Stomach (tissue), 9 donors: Measurements from ENCODE around the gene CASR. TPM values are rescaled to one million over a fixed set of nuclear protein-coding genes. Genes with fewer than 3 reads are reported as not detected.
A peak's percentile ranks its signal among the peaks of the same experiment; 100 is the strongest.

Experiments
- DNase-seq, 2 donors: peaks; one replicate each; pipeline versions ENCODE4 v3.0.0 to v3.0.0-alpha.2; 2013 to 2019
- H3K27ac ChIP-seq, 5 donors: fragments of 200-600 bp in 4 of 5; sonication (generic) in 4 of 5; one replicate each; pipeline ENCODE4 v1.5.1; 2013 to 2019; ENCODE audit warnings: mild to moderate bottlenecking in 1 of 5, moderate library complexity in 1 of 5
- H3K27me3 ChIP-seq, 3 donors: fragments of 200-600 bp; sonication (generic); one replicate each; pipeline ENCODE4 v1.5.1; 2017 to 2019; ENCODE audit warnings: mixed run types in 1 of 3
- H3K36me3 ChIP-seq, 4 donors: fragments of 200-600 bp; sonication (generic); 1 replicate in 3 of 4; 2 replicates in 1 of 4; pipeline ENCODE4 v1.5.1; 2016 to 2019
- H3K4me1 ChIP-seq, 4 donors: fragments of 200-600 bp; sonication (generic); one replicate each; pipeline ENCODE4 v1.5.1; 2016 to 2019
- H3K4me3 ChIP-seq, 4 donors: fragments of 200-600 bp; sonication (generic) in 3 of 4; one replicate each; pipeline ENCODE4 v1.5.1; 2016 to 2019; ENCODE audit warnings: mild to moderate bottlenecking in 1 of 4
- H3K9me3 ChIP-seq, 4 donors: fragments of 200-600 bp; sonication (generic); one replicate each; pipeline ENCODE4 v1.5.1; 2016 to 2019
- CTCF ChIP-seq, 7 experiments: fragments of 450-650 bp in 4 of 7; fragments of 200-600 bp in 3 of 7; sonication (generic) in 3 of 7; IDR thresholded peaks; one replicate each; pipeline ENCODE4 v1.5.1; 2016 to 2019; ENCODE audit warnings: antibody characterized with exemption in 7 of 7, control low read depth in 2 of 7, mild to moderate bottlenecking in 1 of 7
- EP300 ChIP-seq: sonication (generic); formaldehyde crosslinking; IDR thresholded peaks from one replicate; pipeline ENCODE4 v1.6.1; 2017; ENCODE audit warnings: antibody characterized with exemption
- POLR2A ChIP-seq, 4 donors: fragments of 450-650 bp; IDR thresholded peaks; one replicate each; pipeline ENCODE4 v1.6.1; 2016; ENCODE audit warnings: antibody characterized with exemption in 4 of 4, control low read depth in 2 of 4, mild to moderate bottlenecking in 1 of 4, moderate library complexity in 1 of 4
- POLR2AphosphoS5 ChIP-seq, 3 donors: sonication (generic); formaldehyde crosslinking; IDR thresholded peaks; one replicate each; pipeline ENCODE4 v1.6.1; 2016; ENCODE audit warnings: antibody characterized with exemption in 3 of 3
- WGBS, 5 donors: extraction: QIAGEN DNeasy Blood & Tissue Kit in 3 of 5; methylation state at CpG; one replicate each; pipeline versions ENCODE4 v1.1.5 to v1.1.7; 2013 to 2018; 5-methylcytosine and 5-hydroxymethylcytosine counted together
- intact Hi-C: fragments of 100-400 bp; cut with DNase I; formaldehyde crosslinking; loops from one replicate; pipeline ENCODE4 v1.15.1; 2023; ENCODE audit warnings: low total_unique reads
- polyA plus RNA-seq, 3 donors: library from polyadenylated mRNA; stranded (reverse); fragments of 200-250 nt; gene quantifications; one replicate each; pipeline ENCODE4 v1.2.3, GENCODE V29; 2013
- total RNA-seq, 5 donors: library from RNA; depleted of rRNA; stranded (reverse); fragments of >200 nt; gene quantifications; one replicate each; pipeline versions ENCODE4 v1.1.0 to v1.2.3, GENCODE V29; 2014 to 2016
- donor health status: healthy with polysubstance abuse.
- donor health status: Bipolar disorder and iron deficiency.
- donor health status: healthy.

The CASR gene
- total and polyA plus RNA-seq, 8 donors: 0.03 to 3.0 (median 0.43) TPM; not detected in 4

- DNase-seq: peak in 1 of 2 donors; percentile 30
- 73 to 82% (median 77%) methylated on average over 13 of the region's 13 CpGs for WGBS, 5 donors
- no peaks in the 10 kb centered on the region for H3K9me3 ChIP-seq
- intact Hi-C loops: no loop called here
- H3K4me3 ChIP-seq: no peak overlapping the region
- TF ChIP-seq POLR2A (IDR thresholded peaks at IDR 0.05): no peak
- TF ChIP-seq POLR2AphosphoS5 (IDR thresholded peaks at IDR 0.05): no peak
- TF ChIP-seq EP300: no peak
- TF ChIP-seq CTCF (IDR thresholded peaks at IDR 0.05): no peak
- no peaks in the 10 kb centered on the region for H3K4me1 ChIP-seq
- H3K27me3 ChIP-seq: peaks cover 0 to 10% (median 0%) of the 10 kb centered on the region in 3 donors
- peak overlapping the region in 2 of 5 donors; percentile 34 to 46 for H3K27ac ChIP-seq
- H3K36me3 ChIP-seq: no peaks in the 10 kb centered on the region
Measured at GRCh38 chr3:122233101-122233952, 49.9 kb downstream of the CASR start.

GRCh38 chr3:122234117-122234516 is 50.6 kb downstream of the CASR start:
- WGBS, 5 donors: 25 to 34% (median 31%) methylated on average over 1 of the region's 1 CpG
- no peak for DNase-seq
- intact Hi-C loops: no loop called here

GRCh38 chr3:122235147-122235546 is 51.7 kb downstream of the CASR start:
- TF ChIP-seq POLR2AphosphoS5 (IDR thresholded peaks at IDR 0.05) (no peak), CTCF (IDR thresholded peaks at IDR 0.05) (no peak), POLR2A (IDR thresholded peaks at IDR 0.05) (no peak), EP300 (no peak)
- intact Hi-C loops: no loop called here
- no peaks in the 10 kb centered on the region for H3K9me3 ChIP-seq
- H3K27ac ChIP-seq: no peak overlapping the region
- no peak for DNase-seq
- no peaks in the 10 kb centered on the region for H3K36me3 ChIP-seq
- H3K27me3 ChIP-seq: peaks cover 0 to 9% (median 0%) of the 10 kb centered on the region in 3 donors
- H3K4me1 ChIP-seq: no peaks in the 10 kb centered on the region
- 70 to 90% (median 84%) methylated on average over 3 of the region's 3 CpGs for WGBS, 5 donors
- no peak overlapping the region for H3K4me3 ChIP-seq

More at GRCh38 chr3:122234117-122234516, 50.6 kb downstream of the CASR start:
- Histone ChIP-seq H3K4me3 (no peak overlapping the region), H3K9me3 (no peaks in the 10 kb centered on the region), H3K27ac (no peak overlapping the region), H3K27me3 (peaks cover 0 to 10% (median 0%) of the 10 kb centered on the region in 3 donors), H3K4me1 (no peaks in the 10 kb centered on the region), H3K36me3 (no peaks in the 10 kb centered on the region)
- TF ChIP-seq EP300 (no peak), POLR2A (IDR thresholded peaks at IDR 0.05) (no peak), POLR2AphosphoS5 (IDR thresholded peaks at IDR 0.05) (no peak), CTCF (IDR thresholded peaks at IDR 0.05) (no peak)

GRCh38 chr3:122239112-122239511 is 55.6 kb downstream of the CASR start:
- no peak overlapping the region for H3K27ac ChIP-seq
- TF ChIP-seq EP300: no peak
- no peak for TF ChIP-seq POLR2AphosphoS5 (IDR thresholded peaks at IDR 0.05)
- TF ChIP-seq CTCF (IDR thresholded peaks at IDR 0.05): no peak
- TF ChIP-seq POLR2A (IDR thresholded peaks at IDR 0.05): no peak
- no peak for DNase-seq
- intact Hi-C loops: no loop called here
- 75 to 85% (median 82%) methylated on average over 1 to 2 of the region's 2 CpGs for WGBS, 5 donors
- no peak overlapping the region for H3K4me3 ChIP-seq
- no peaks in the 10 kb centered on the region for H3K9me3 ChIP-seq
- H3K27me3 ChIP-seq: no peaks in the 10 kb centered on the region
- H3K4me1 ChIP-seq: no peaks in the 10 kb centered on the region
- H3K36me3 ChIP-seq: no peaks in the 10 kb centered on the region
